Measurements from ENCODE around the gene SPINT3.

SPINT3 gene

DNA sequence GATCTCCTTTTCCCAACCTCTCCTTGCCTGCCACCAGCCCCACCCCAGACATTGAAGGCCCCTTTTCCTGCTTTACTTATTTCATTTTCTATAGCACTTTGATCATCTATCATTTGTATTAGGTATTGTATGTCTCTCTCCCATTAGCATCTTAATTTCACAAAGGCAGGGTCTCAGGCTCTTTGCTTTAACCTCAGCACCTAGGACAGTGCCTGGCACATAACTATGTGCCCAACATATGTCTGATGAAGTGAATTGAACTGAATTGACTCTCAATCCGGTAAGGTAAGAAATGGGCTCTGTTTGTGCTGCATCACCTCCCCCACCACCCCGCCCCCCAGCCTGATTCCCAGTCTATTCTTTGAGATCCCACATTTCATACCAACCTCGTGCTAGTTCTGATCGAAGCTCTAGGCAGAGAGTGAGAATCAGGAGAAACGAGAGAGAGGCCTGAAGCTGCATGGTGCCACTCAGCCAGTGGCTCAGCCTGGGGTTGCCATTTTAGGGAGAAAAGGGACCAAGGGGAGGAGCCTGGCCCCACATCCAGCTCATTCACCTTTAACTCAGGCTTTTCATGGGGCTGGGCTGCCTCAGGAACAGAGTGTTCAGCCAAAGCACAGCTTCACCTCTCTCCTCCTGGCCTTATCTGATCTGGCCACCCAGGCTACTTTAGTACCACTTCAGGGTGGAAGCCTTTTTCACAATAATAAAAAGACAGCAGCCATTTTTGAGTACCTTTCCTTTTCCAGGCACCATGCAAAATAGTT lies at the start of gene SPINT3:
TSS of gene SPINT3 (minus strand) at position 476 of the 767 bp plus-strand sequence. CDS start at position 462, 14 bp downstream.
- no peak for DNase-seq

GRCh38 chr20:45564760-45565276 lies 49.4 kb upstream of the SPINT3 start:
- DNase-seq: no peak

GRCh38 chr20:45555198-45555597 lies 39.8 kb upstream of the SPINT3 start:
- no peak for DNase-seq

DNA sequence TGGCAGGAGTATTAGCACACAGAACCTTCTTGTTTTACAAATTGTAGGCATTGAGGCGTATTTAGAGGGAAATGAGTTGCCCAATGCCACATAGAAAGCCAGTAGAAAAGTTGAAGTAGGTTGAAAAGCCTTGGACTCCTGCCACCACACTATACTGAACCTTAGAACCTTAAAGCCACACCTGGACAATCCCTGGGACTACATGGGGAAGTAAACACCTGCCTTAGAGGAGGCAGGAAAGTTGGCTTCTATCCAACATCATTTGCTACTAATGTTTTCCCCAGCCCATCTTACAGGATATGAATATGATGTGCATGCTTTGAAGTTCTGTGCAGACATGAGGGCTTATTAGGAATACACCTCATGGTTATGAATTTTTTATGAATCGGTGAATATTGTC lies 37.0 kb upstream of the SPINT3 start:
- DNase-seq: no peak

GRCh38 chr20:45550765-45551164 lies 35.3 kb upstream of the SPINT3 start:
- no peak for DNase-seq

DNA sequence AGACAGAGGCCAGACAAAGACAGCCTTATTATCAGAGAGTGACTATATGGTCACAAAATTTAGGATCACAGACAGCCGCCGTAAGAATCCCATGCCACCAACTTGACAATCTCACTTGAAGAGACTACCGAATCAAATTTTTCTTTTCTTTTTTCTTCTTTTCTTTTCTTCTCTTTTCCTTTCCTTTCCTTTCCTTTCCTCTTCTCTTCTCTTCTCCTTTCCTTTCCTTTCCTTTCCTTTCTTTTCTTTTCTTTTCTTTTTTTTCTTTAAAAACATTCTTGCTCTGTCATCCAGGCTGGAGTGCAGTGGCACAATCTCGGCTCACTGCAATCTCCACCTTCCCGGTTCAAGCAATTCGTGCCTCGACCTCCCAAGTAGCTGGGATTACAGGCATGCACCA lies 33.0 kb upstream of the SPINT3 start:
- DNase-seq: no peak

GRCh38 chr20:45547206-45547770 lies 31.9 kb upstream of the SPINT3 start, which contains the start of gene EPPIN:
Gene EPPIN, minus strand, starts transcription at chr20:45547401. Its CDS starts 44 bp downstream, at chr20:45547357.
- no peak for DNase-seq

DNA sequence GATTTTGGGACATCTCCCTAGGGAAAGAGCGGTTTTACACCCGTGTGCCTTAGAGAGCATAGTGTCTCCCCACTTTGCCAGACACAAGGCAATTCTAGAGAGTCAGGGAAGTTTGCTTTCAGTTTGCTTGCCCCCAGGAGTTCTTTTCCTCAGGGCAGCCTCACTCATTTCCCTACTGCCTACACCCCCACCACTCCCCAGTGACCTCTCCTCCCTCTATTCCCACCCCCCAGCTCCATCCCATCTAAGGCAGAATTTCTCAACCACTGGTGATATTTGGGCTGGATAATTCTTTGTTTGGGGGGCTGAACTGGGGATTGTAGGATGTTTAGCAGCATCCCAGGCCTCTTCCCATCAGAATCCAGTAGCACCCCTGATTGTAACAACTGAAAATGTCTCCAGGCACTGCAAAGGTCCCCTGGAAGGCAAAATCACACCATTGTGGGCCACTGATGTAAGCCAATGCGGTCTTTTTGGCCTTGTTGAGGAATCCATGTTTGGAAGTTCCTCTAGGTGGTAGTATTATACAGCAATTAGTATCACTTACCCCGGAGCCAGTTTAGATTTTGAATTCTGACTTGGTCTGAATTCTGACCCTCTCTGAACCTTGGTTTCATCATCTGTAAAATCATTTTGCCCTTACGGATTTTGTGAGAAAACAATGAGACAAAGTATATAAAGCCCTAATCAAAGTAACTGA lies 30.5 kb upstream of the SPINT3 start:
- no peak for DNase-seq

GRCh38 chr20:45545351-45545750 lies 29.9 kb upstream of the SPINT3 start:
- DNase-seq: no peak

DNA sequence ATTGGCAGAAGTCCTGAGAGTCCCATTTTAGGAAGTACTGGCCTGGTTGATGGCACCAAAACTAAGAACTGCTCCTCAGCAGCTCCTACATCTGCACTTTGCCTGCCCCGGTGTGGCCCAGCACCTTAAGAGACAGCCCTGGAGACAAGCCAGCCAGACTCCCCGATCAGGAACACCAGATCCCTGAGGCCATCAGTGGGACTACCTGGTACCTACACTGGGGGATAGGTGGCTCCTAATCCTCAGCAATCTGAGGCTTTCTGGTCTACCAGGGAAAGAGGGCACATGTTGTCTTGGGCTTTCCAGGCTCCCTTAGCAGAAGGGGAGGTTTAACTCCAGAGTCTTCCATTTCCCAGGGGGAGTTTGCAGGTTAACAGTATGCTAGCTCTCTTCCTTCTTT lies 24.0 kb upstream of the SPINT3 start, which contains the start of gene WFDC6:
TSS of gene WFDC6 (minus strand) at position 101 of the 400 bp plus-strand sequence. CDS start at position 26, 75 bp downstream.
- DNase-seq: no peak

- DNase-seq: no peak
Measured at GRCh38 chr20:45538209-45538799, 22.9 kb upstream of the SPINT3 start.

DNA sequence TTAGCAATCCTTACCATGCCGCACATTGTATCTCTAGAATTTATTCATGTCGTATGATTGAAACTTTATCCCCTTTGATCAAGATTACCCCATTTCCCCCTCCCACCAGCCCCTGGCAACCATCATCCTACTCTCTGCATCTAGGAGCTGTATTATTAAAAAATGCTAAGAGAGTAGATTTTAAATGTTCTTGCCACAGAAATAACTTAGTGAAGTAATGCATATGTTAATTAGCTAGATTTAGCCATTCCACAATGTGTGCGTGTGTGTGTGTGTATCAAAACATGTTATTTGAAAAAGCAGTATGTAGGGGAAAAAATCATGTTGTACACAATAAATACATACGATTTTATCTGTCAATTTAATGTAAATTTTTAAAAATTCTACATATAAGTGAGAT lies 11.9 kb upstream of the SPINT3 start:
- DNase-seq: no peak

DNA sequence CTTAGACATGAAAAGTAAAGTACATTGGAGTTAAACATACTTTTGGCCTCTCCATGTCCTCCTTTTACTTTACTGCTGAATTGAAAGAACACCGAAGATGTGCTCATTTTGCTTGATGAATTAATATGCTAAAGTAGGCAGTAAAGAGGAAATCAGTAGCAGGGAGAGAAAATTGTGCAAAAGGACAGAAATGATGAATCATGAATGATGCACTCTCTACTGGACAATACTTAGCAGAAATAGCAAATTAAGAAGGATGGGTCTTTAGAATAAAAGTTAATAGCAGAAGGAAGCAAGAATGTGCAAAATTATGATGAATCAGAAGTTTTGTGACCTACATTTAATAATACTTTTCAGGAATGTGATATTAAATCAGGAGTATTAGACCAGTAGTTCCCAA lies 8.4 kb upstream of the SPINT3 start:
- no peak for DNase-seq

DNA sequence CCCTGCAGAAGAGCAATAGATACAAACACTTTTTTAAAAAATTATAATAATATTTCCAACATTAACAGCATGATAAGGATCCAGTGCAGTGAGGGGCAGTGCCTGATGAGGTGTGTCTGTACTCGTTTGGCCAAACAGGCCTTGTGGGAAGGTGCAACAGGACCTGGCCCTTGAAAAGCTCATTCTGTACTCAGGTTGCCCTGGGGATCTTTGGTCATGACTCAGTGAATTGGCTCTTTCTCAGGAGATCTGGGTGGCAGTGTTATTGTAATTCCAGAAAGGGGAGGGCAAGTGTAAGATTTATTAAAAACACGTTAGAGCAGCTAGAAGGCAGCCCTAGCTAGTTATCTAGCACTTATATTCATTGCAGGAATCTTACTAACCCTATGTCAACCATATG lies 2.9 kb upstream of the SPINT3 start:
- no peak for DNase-seq

GRCh38 chr20:45510242-45510862 lies 5.1 kb downstream of the SPINT3 start:
- DNase-seq: no peak

DNA sequence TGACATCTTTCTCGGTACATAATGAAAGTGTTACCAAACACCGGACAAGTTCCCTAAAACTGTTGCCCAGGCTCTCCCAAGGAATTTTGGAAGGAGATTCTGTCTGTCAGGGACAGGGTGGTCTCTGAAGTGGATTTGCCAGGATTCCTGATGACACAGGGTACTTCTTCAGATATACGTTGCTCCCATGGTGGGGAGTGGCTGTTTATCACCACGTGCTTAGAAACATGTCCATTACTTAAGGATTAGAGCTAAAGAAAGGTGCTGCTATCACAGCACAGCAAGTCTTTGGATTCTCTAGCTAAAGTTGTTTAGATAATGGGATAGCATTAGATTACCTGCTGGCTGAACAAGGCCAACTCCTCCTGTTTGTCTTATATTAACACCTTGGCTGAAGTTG lies 6.3 kb downstream of the SPINT3 start:
- no peak for DNase-seq

GRCh38 chr20:45508068-45508886 lies 7.1 kb downstream of the SPINT3 start:
- no peak for DNase-seq

- DNase-seq: no peak
Measured at GRCh38 chr20:45507011-45507820, 8.2 kb downstream of the SPINT3 start.

GRCh38 chr20:45506398-45506797 lies 9.0 kb downstream of the SPINT3 start:
- no peak for DNase-seq

GRCh38 chr20:45503403-45503802 lies 12.0 kb downstream of the SPINT3 start:
- no peak for DNase-seq

- DNase-seq: no peak
Measured at GRCh38 chr20:45502561-45502960, 12.9 kb downstream of the SPINT3 start.
